SK-N-SH (cell line): Measurements from ENCODE around the gene SMAD3. TPM values are rescaled to one million over a fixed set of nuclear protein-coding genes. Genes with fewer than 3 reads are reported as not detected.

Experiments
- CTCF ChIA-PET: fragments of 300-600, 350-600 bp; formaldehyde crosslinking; extraction: SDS; loops from one replicate; lab custom pipeline; 2021; lab: Yijun Ruan, JAX
- POLR2A ChIA-PET: fragments of 350-600 bp; sonication (Branson Sonifier 250); formaldehyde crosslinking; extraction: SDS; loops from one replicate; lab custom pipeline; 2020; ENCODE audit warnings: antibody characterized with exemption, inconsistent platforms; lab: Yijun Ruan, JAX
- DNase-seq: peaks from one replicate; pipeline ENCODE4 v3.0.0; 2012
- H2AFZ ChIP-seq: fragments of 200-600 bp; sonication (generic); 2 replicates; pipeline ENCODE4 v1.8.1; 2016; ENCODE audit warnings: antibody characterized with exemption, mild to moderate bottlenecking, low read depth
- H3F3A ChIP-seq: fragments of 200-600 bp; sonication (generic); replicated peaks from 2 replicates; pipeline ENCODE3; 2016; ENCODE audit warnings: antibody characterized with exemption, mild to moderate bottlenecking; ENCODE audit not compliant: insufficient read depth
- H3K27ac ChIP-seq, 2 experiments: fragments of 200-500 bp in 1 of 2; fragments of 200-600 bp in 1 of 2; sonication (Bioruptor generic) in 1 of 2; sonication (generic), shearing (Covaris generic) in 1 of 2; 2 replicates each; pipeline versions ENCODE4 v1.5.1 to v1.6.1; 2014 to 2016; ENCODE audit warnings: low read depth in 2 of 2, inconsistent platforms in 1 of 2, low read length in 1 of 2, mild to moderate bottlenecking in 1 of 2, mixed read lengths in 1 of 2
- H3K27me3 ChIP-seq: fragments of 200-600 bp; sonication (generic), shearing (Covaris generic); 2 replicates; pipeline ENCODE4 v1.6.1; 2016; ENCODE audit warnings: mixed run types; ENCODE audit not compliant: insufficient read depth
- H3K36me3 ChIP-seq, 2 experiments: fragments of 200-500 bp in 1 of 2; fragments of 200-600 bp in 1 of 2; sonication (Bioruptor generic) in 1 of 2; sonication (generic) in 1 of 2; replicated peaks in 1 of 2; 2 replicates each; pipeline versions ENCODE3 to v1.5.1; 2014 to 2016; ENCODE audit warnings: low read length in 1 of 2, mild to moderate bottlenecking in 1 of 2; ENCODE audit not compliant: insufficient read depth in 2 of 2, control insufficient read depth in 1 of 2
- H3K4me1 ChIP-seq, 2 experiments: fragments of 200-500 bp in 1 of 2; fragments of 200-600 bp in 1 of 2; sonication (Bioruptor generic) in 1 of 2; sonication (generic), shearing (Covaris generic) in 1 of 2; 2 replicates each; pipeline versions ENCODE4 v1.5.1 to v1.6.1; 2014 to 2016; ENCODE audit warnings: low read depth in 1 of 2, low read length in 1 of 2, mixed run types in 1 of 2; ENCODE audit not compliant: insufficient read depth in 2 of 2, control insufficient read depth in 1 of 2
- H3K4me2 ChIP-seq: fragments of 200-600 bp; sonication (generic), shearing (Covaris generic); 2 replicates; pipeline ENCODE4 v1.6.1; 2017; ENCODE audit warnings: mixed run types
- H3K4me3 ChIP-seq, 2 experiments: fragments of 200-500 bp in 1 of 2; fragments of 200-600 bp in 1 of 2; sonication (Bioruptor generic) in 1 of 2; sonication (generic), shearing (Covaris generic) in 1 of 2; 2 replicates each; pipeline versions ENCODE4 v1.5.1 to v1.8.1; 2014 to 2016; ENCODE audit warnings: low read depth in 2 of 2, inconsistent platforms in 1 of 2, low read length in 1 of 2, mild to moderate bottlenecking in 1 of 2, mixed read lengths in 1 of 2, moderate library complexity in 1 of 2
- H3K79me2 ChIP-seq: fragments of 200-600 bp; sonication (generic); 2 replicates; pipeline ENCODE4 v1.8.1; 2017; ENCODE audit warnings: mild to moderate bottlenecking; ENCODE audit not compliant: insufficient read depth
- H3K9ac ChIP-seq: fragments of 200-600 bp; sonication (generic); 2 replicates; pipeline ENCODE4 v1.6.1; 2017; ENCODE audit warnings: mixed run types
- H3K9me2 ChIP-seq: fragments of 200-600 bp; sonication (generic); 2 replicates; pipeline ENCODE4 v1.6.1; 2017; ENCODE audit warnings: mixed run types
- H3K9me3 ChIP-seq: fragments of 200-600 bp; sonication (generic); 2 replicates; pipeline ENCODE4 v1.6.1; 2017; ENCODE audit warnings: mixed run types, mild to moderate bottlenecking, moderate library complexity
- H4K20me1 ChIP-seq: fragments of 200-600 bp; sonication (generic); 2 replicates; pipeline ENCODE4 v1.6.1; 2017; ENCODE audit warnings: mild to moderate bottlenecking, mixed run types; ENCODE audit not compliant: insufficient read depth
- ELF1 ChIP-seq: IDR thresholded peaks from 2 replicates; pipeline ENCODE4 v1.4.0; 2012
- EZH2phosphoT487 ChIP-seq: fragments of 200-600 bp; sonication (generic); IDR thresholded peaks from 2 replicates; pipeline ENCODE4 v1.6.1; 2017; ENCODE audit warnings: low read depth, mixed run types, mild to moderate bottlenecking, antibody characterized with exemption, moderate library complexity, borderline replicate concordance
- FOSL2 ChIP-seq: IDR thresholded peaks from 2 replicates; pipeline ENCODE4 v1.4.0; 2012; ENCODE audit warnings: low read depth, mild to moderate bottlenecking, moderate library complexity, borderline replicate concordance
- GABPA ChIP-seq: IDR thresholded peaks from 2 replicates; pipeline ENCODE4 v1.4.0; 2012; ENCODE audit warnings: low read depth, mild to moderate bottlenecking
- GATA2 ChIP-seq: sonication (generic); formaldehyde crosslinking; IDR thresholded peaks from 2 replicates; pipeline ENCODE4 v1.5.0; 2020; ENCODE audit warnings: mild to moderate bottlenecking, missing genetic modification reagents
- JUND ChIP-seq: IDR thresholded peaks from 2 replicates; pipeline ENCODE4 v1.4.0; 2012
- MXI1 ChIP-seq: IDR thresholded peaks from 2 replicates; pipeline ENCODE4 v1.6.1; 2012; ENCODE audit warnings: mild to moderate bottlenecking, low read depth, low read length, improper control_type of control experiment
- NFIC ChIP-seq: IDR thresholded peaks from 2 replicates; pipeline ENCODE4 v1.4.0; 2012; ENCODE audit warnings: borderline replicate concordance
- POLR2AphosphoS5 ChIP-seq: IDR thresholded peaks from 2 replicates; pipeline ENCODE4 v1.6.1; 2012; ENCODE audit warnings: low read depth, low read length
- RCOR1 ChIP-seq: fragments of 150-350 bp; IDR thresholded peaks from 2 replicates; pipeline ENCODE4 v1.6.1; 2017; ENCODE audit warnings: antibody characterized with exemption, low read length
- RFX5 ChIP-seq: IDR thresholded peaks from 2 replicates; pipeline ENCODE4 v1.6.1; 2012; ENCODE audit warnings: mild to moderate bottlenecking, improper control_type of control experiment, low read length
- SMC3 ChIP-seq: IDR thresholded peaks from 2 replicates; pipeline ENCODE4 v1.6.1; 2012; ENCODE audit warnings: low read depth, low read length, improper control_type of control experiment
- TEAD4 ChIP-seq: IDR thresholded peaks from 2 replicates; pipeline ENCODE4 v1.4.0; 2012; ENCODE audit warnings: mild to moderate bottlenecking, borderline replicate concordance; ENCODE audit not compliant: insufficient read depth
- YY1 ChIP-seq: IDR thresholded peaks from 2 replicates; pipeline ENCODE4 v1.4.0; 2012; ENCODE audit warnings: low read depth, mild to moderate bottlenecking
- WGBS: methylation state at CpG from one replicate; pipeline ENCODE4 v1.1.6; 2017; ENCODE audit warnings: low lambda C conversion rate; 5-methylcytosine and 5-hydroxymethylcytosine counted together
- polyA plus RNA-seq, 3 experiments: library from polyadenylated mRNA; depleted of rRNA; stranded (reverse); fragments of >200 nt; gene quantifications; 2 replicates each; pipeline ENCODE4 v1.2.3, GENCODE V29; 2012
- TF ChIP-seq, protein P1 (sequence below): IDR thresholded peaks from 2 replicates; pipeline ENCODE4 v1.4.0; 2012; ENCODE audit warnings: low read depth, borderline replicate concordance
- TF ChIP-seq, protein P2 (sequence below): fragments of 150-350 bp; IDR thresholded peaks from 2 replicates; pipeline ENCODE4 v1.6.1; 2017; ENCODE audit warnings: antibody characterized with exemption, low read length, low read depth, borderline replicate concordance
- TF ChIP-seq, protein P3 (sequence below): IDR thresholded peaks from 2 replicates; pipeline ENCODE4 v1.4.0; 2012; ENCODE audit warnings: low read depth
- TF ChIP-seq, protein P4 (sequence below): IDR thresholded peaks from 2 replicates; pipeline ENCODE4; 2012
- TF ChIP-seq, protein P5 (sequence below): IDR thresholded peaks from 2 replicates; pipeline ENCODE4 v1.6.1; 2012; ENCODE audit warnings: mild to moderate bottlenecking, low read depth, low read length, moderate library complexity

Gene SMAD3
- polyA plus RNA-seq, 1 of the 3 experiments (the other 2 are of a cell fraction) = 19.5 TPM

DNA sequence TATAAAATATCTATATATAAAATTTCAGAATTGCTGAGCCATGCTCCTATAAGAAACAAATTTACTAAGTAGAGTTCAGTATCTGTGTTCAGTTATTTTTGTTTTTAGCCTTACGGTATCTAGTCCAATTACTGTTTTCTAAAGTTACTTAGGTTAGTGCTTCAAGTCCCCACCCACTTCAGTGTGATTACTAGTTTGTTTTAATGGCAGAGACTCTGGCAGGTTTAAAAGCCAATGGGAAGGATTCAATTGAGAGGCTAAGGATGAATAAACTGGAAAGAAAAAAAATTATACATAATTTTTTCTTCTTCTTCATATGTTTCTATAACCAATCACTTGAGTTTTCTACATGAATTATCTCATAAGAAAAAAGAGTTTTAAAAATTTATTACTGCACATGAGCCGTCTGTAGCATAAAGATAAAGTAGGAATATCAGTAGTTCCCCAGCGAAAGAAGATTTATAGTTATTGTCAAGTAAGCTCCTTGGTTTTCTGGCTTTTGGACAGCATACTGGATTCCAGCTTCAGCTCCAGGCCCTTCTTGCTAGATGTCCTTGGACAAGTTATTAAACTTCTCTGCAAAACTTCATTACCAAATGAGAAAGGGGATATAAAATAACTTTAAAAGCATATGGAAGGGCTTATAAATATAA is 142.3 kb downstream of the SMAD3 start:
- Histone ChIP-seq H3K27ac (no peak overlapping the region), H3K4me2 (no peak overlapping the region), H3K27me3 (no peaks in the 10 kb centered on the region), H3K9me3 (no peaks in the 10 kb centered on the region), H3K9me2 (no peaks in the 10 kb centered on the region), H2AFZ (no peak overlapping the region), H3K36me3 (peaks cover 55 to 57% of the 10 kb centered on the region in 2 experiments), H3K4me3 (no peak overlapping the region), H4K20me1 (no peaks in the 10 kb centered on the region), H3F3A (no peaks in the 10 kb centered on the region), H3K79me2 (no peaks in the 10 kb centered on the region), H3K9ac (no peak overlapping the region), H3K4me1 (peaks cover 0 to under 1% of the 10 kb centered on the region in 2 experiments; a peak in 1 of 4 replicates)
- 95% methylated on average over 3 of the region's 3 CpGs for WGBS
- CTCF ChIA-PET = no interaction called here
- TF ChIP-seq GATA2 (CRISPR knock-in tag) (no peak), RFX5 (no peak), NFIC (no peak), YY1 (no peak), EZH2phosphoT487 (no peak), JUND (no peak), POLR2AphosphoS5 (no peak), FOSL2 (no peak), GABPA (no peak), ELF1 (no peak), TEAD4 (no peak), SMC3 (no peak), RCOR1 (no peak), MXI1 (no peak)
- TF ChIP-seq, protein P1, sequence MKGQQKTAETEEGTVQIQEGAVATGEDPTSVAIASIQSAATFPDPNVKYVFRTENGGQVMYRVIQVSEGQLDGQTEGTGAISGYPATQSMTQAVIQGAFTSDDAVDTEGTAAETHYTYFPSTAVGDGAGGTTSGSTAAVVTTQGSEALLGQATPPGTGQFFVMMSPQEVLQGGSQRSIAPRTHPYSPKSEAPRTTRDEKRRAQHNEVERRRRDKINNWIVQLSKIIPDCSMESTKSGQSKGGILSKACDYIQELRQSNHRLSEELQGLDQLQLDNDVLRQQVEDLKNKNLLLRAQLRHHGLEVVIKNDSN = no peak
- TF ChIP-seq, protein P2, sequence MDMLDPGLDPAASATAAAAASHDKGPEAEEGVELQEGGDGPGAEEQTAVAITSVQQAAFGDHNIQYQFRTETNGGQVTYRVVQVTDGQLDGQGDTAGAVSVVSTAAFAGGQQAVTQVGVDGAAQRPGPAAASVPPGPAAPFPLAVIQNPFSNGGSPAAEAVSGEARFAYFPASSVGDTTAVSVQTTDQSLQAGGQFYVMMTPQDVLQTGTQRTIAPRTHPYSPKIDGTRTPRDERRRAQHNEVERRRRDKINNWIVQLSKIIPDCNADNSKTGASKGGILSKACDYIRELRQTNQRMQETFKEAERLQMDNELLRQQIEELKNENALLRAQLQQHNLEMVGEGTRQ = no peak
- TF ChIP-seq, protein P3, sequence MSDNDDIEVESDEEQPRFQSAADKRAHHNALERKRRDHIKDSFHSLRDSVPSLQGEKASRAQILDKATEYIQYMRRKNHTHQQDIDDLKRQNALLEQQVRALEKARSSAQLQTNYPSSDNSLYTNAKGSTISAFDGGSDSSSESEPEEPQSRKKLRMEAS = no peak
- TF ChIP-seq, protein P4, sequence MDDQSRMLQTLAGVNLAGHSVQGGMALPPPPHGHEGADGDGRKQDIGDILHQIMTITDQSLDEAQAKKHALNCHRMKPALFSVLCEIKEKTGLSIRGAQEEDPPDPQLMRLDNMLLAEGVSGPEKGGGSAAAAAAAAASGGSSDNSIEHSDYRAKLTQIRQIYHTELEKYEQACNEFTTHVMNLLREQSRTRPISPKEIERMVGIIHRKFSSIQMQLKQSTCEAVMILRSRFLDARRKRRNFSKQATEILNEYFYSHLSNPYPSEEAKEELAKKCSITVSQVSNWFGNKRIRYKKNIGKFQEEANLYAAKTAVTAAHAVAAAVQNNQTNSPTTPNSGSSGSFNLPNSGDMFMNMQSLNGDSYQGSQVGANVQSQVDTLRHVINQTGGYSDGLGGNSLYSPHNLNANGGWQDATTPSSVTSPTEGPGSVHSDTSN = no peak
- TF ChIP-seq, protein P5, sequence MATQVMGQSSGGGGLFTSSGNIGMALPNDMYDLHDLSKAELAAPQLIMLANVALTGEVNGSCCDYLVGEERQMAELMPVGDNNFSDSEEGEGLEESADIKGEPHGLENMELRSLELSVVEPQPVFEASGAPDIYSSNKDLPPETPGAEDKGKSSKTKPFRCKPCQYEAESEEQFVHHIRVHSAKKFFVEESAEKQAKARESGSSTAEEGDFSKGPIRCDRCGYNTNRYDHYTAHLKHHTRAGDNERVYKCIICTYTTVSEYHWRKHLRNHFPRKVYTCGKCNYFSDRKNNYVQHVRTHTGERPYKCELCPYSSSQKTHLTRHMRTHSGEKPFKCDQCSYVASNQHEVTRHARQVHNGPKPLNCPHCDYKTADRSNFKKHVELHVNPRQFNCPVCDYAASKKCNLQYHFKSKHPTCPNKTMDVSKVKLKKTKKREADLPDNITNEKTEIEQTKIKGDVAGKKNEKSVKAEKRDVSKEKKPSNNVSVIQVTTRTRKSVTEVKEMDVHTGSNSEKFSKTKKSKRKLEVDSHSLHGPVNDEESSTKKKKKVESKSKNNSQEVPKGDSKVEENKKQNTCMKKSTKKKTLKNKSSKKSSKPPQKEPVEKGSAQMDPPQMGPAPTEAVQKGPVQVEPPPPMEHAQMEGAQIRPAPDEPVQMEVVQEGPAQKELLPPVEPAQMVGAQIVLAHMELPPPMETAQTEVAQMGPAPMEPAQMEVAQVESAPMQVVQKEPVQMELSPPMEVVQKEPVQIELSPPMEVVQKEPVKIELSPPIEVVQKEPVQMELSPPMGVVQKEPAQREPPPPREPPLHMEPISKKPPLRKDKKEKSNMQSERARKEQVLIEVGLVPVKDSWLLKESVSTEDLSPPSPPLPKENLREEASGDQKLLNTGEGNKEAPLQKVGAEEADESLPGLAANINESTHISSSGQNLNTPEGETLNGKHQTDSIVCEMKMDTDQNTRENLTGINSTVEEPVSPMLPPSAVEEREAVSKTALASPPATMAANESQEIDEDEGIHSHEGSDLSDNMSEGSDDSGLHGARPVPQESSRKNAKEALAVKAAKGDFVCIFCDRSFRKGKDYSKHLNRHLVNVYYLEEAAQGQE = no peak
- POLR2A ChIA-PET = no interaction called here
- DNase-seq = no peak
